ENCODE measurements around the gene ACSF3. TPM values are rescaled to one million over a fixed set of nuclear protein-coding genes. Genes with fewer than 3 reads are reported as not detected.
"Not testable (repeated sequence)": the region's sequence is repeated elsewhere in the genome, so short reads cannot be mapped to it uniquely, and the experiment has no call there.

The ACSF3 gene
- total and polyA plus RNA-seq, 4 donors: 15.3 to 27.3 (median 18.8) TPM

GRCh38 chr16:89067677-89068443 lies 25.8 kb upstream of the ACSF3 start:
- Histone ChIP-seq H3K36me3 (ENCODE audit: control insufficient read depth in 4 of 4, insufficient read depth in 3 of 4, low read depth in 1 of 4, low read length in 3 of 4) (no peaks in the 10 kb centered on the region), H3K27me3 (ENCODE audit: control insufficient read depth in 4 of 4, insufficient read depth in 4 of 4, low read length in 3 of 4) (peaks cover 0 to 3% (median 0%) of the 10 kb centered on the region in 4 donors), H3K9ac (ENCODE audit: low read depth in 1 of 2, low read length in 2 of 2) (no peak overlapping the region), H3K27ac (ENCODE audit: low read depth in 1 of 2, low read length in 2 of 2) (no peak overlapping the region), H3K4me3 (ENCODE audit: low read depth in 1 of 3, low read length in 3 of 3) (no peak overlapping the region), H3K9me3 (ENCODE audit: control insufficient read depth in 4 of 4, low read length in 3 of 4) (no peaks in the 10 kb centered on the region), H3K4me1 (ENCODE audit: control insufficient read depth in 4 of 4, insufficient read depth in 4 of 4, low read length in 3 of 4) (no peaks in the 10 kb centered on the region)
- TF ChIP-seq REST (IDR thresholded peaks at IDR 0.05): no peak
- 55% methylated on average over 16 of the region's 16 CpGs for whole genome bisulfite sequencing
- DNase-seq (ENCODE audit: low spot score): no peak

- DNase-seq (ENCODE audit: low spot score); H3K4me3 ChIP-seq (ENCODE audit: low read depth in 1 of 3, low read length in 3 of 3); H3K4me1 ChIP-seq (ENCODE audit: control insufficient read depth in 4 of 4, insufficient read depth in 4 of 4, low read length in 3 of 4); H3K9ac ChIP-seq (ENCODE audit: low read depth in 1 of 2, low read length in 2 of 2); H3K27me3 ChIP-seq (ENCODE audit: control insufficient read depth in 4 of 4, insufficient read depth in 4 of 4, low read length in 3 of 4); H3K9me3 ChIP-seq (ENCODE audit: control insufficient read depth in 4 of 4, low read length in 3 of 4); H3K36me3 ChIP-seq (ENCODE audit: control insufficient read depth in 4 of 4, insufficient read depth in 3 of 4, low read depth in 1 of 4, low read length in 3 of 4); H3K27ac ChIP-seq (ENCODE audit: low read depth in 1 of 2, low read length in 2 of 2): not testable (repeated sequence)
- 96% methylated on average over 4 of the region's 4 CpGs for WGBS
These were observed 24.6 kb upstream of the ACSF3 start for GRCh38 chr16:89068814-89069616.

- Histone ChIP-seq H3K27ac (ENCODE audit: low read depth in 1 of 2, low read length in 2 of 2) (no peak overlapping the region), H3K27me3 (ENCODE audit: control insufficient read depth in 4 of 4, insufficient read depth in 4 of 4, low read length in 3 of 4) (peaks cover 0 to 3% (median 0%) of the 10 kb centered on the region in 4 donors), H3K4me3 (ENCODE audit: low read depth in 1 of 3, low read length in 3 of 3) (no peak overlapping the region), H3K9me3 (ENCODE audit: control insufficient read depth in 4 of 4, low read length in 3 of 4) (no peaks in the 10 kb centered on the region), H3K36me3 (ENCODE audit: control insufficient read depth in 4 of 4, insufficient read depth in 3 of 4, low read depth in 1 of 4, low read length in 3 of 4) (no peaks in the 10 kb centered on the region), H3K9ac (ENCODE audit: low read depth in 1 of 2, low read length in 2 of 2) (no peak overlapping the region), H3K4me1 (ENCODE audit: control insufficient read depth in 4 of 4, insufficient read depth in 4 of 4, low read length in 3 of 4) (no peaks in the 10 kb centered on the region)
- TF ChIP-seq TAF1 (conservative IDR thresholded peaks at IDR 0.05) (no peak), ZBTB33 (IDR thresholded peaks at IDR 0.05) (no peak), CTCF (IDR thresholded peaks at IDR 0.05; ENCODE audit: low read depth, low read length, missing input control) (no peak), MAX (IDR thresholded peaks at IDR 0.05) (no peak), RXRA (IDR thresholded peaks at IDR 0.05) (no peak), HNF4A (conservative IDR thresholded peaks at IDR 0.05) (no peak), GABPA (IDR thresholded peaks at IDR 0.05 in 1 of 2, conservative IDR thresholded peaks at IDR 0.05 in 1 of 2) (no peak), YY1 (IDR thresholded peaks at IDR 0.05) (no peak)
- 81% methylated on average over 9 of the region's 9 CpGs for WGBS
- no peak for DNase-seq (ENCODE audit: low spot score)
These were observed 23.7 kb upstream of the ACSF3 start for GRCh38 chr16:89069920-89070319.
